ENCODE measurements around the gene UBALD2. TPM values are rescaled to one million over a fixed set of nuclear protein-coding genes. Genes with fewer than 3 reads are reported as not detected.
"Not testable (repeated sequence)": the region's sequence is repeated elsewhere in the genome, so short reads cannot be mapped to it uniquely, and the experiment has no call there.

UBALD2 gene
- polyA plus RNA-seq, 3 donors: 1.4 to 88.6 (median 2.2) TPM

GRCh38 chr17:76297436-76297835 lies 32.3 kb downstream of the UBALD2 start:
- peaks cover 1% of the 10 kb centered on the region for H3K4me1 Mint-ChIP-seq
- no peak overlapping the region for H3K4me3 ChIP-seq (replicated peaks in 1 of 3; ENCODE audit: low read depth in 2 of 3, low read length in 3 of 3)
- 100% methylated on average over 2 of the region's 3 CpGs for WGBS (ENCODE audit: insufficient coverage)
- peaks cover 0 to 5% (median 2%) of the 10 kb centered on the region in 3 donors for H3K27me3 Mint-ChIP-seq (ENCODE audit: low read depth in 3 of 3)
- H3K36me3 Mint-ChIP-seq: peaks cover 3 to 6% of the 10 kb centered on the region in 2 donors
- intact Hi-C loops (cut with micrococcal nuclease): loop anchor here in 1 of 2 donors (5.0 kb wide), 2 partner anchors 175 to 285 kb away; no protein-coding TSS in a partner anchor
- no peaks in the 10 kb centered on the region for H3K79me2 ChIP-seq (ENCODE audit: insufficient read depth, low read length)
- no peaks in the 10 kb centered on the region for H3K4me1 ChIP-seq (ENCODE audit: control insufficient read depth in 1 of 2, insufficient read depth in 2 of 2, low read length in 2 of 2)
- no peaks in the 10 kb centered on the region for H3K36me3 ChIP-seq (replicated peaks in 1 of 2; ENCODE audit: control insufficient read depth in 1 of 2, insufficient read depth in 2 of 2, low read length in 2 of 2)
- DNase-seq: no peak
- no peaks in the 10 kb centered on the region for H3K27me3 ChIP-seq (ENCODE audit: control insufficient read depth in 2 of 2, insufficient read depth in 2 of 2, low read length in 2 of 2)
- H3K9me3 ChIP-seq (replicated peaks in 1 of 2; ENCODE audit: control insufficient read depth in 1 of 2, insufficient read depth in 1 of 2, low read length in 2 of 2): no peaks in the 10 kb centered on the region
- no peaks in the 10 kb centered on the region for H4K20me1 ChIP-seq (ENCODE audit: insufficient read depth, low read length)
- no peak for TF ChIP-seq CTCF (IDR thresholded peaks at IDR 0.05)
- no peak overlapping the region for H2AFZ ChIP-seq (ENCODE audit: insufficient read depth, low read depth, low read length, poor library complexity, severe bottlenecking)
- no peak overlapping the region for H3K4me3 Mint-ChIP-seq
- no peak overlapping the region for H3K9ac ChIP-seq (ENCODE audit: insufficient read depth, low read length, poor library complexity, severe bottlenecking)
- no peak overlapping the region for H3K4me2 ChIP-seq (replicated peaks; ENCODE audit: extremely low read depth, low read length, poor library complexity, severe bottlenecking)
- no peak overlapping the region for H3K27ac Mint-ChIP-seq
- H3K27ac ChIP-seq (ENCODE audit: low read depth in 1 of 2, low read length in 2 of 2): no peak overlapping the region
- no peaks in the 10 kb centered on the region for H3K9me3 Mint-ChIP-seq

GRCh38 chr17:76304226-76305134 lies 39.3 kb downstream of the UBALD2 start:
- DNase-seq: no peak
- no peak overlapping the region for H3K4me3 ChIP-seq (replicated peaks in 1 of 3; ENCODE audit: low read depth in 2 of 3, low read length in 3 of 3)
- no peak overlapping the region for H3K27ac Mint-ChIP-seq
- intact Hi-C loops (cut with micrococcal nuclease): loop anchor here in 1 of 2 donors (5.0 kb wide), 1 partner anchor 78 kb away; the partner anchor contains the start of gene SPHK1
- H4K20me1 ChIP-seq (ENCODE audit: insufficient read depth, low read length): no peaks in the 10 kb centered on the region
- H3K9ac ChIP-seq (ENCODE audit: insufficient read depth, low read length, poor library complexity, severe bottlenecking): no peak overlapping the region
- H3K4me1 ChIP-seq (ENCODE audit: control insufficient read depth in 1 of 2, insufficient read depth in 2 of 2, low read length in 2 of 2): no peaks in the 10 kb centered on the region
- peaks cover 0 to 5% of the 10 kb centered on the region in 2 donors for H3K36me3 ChIP-seq (replicated peaks in 1 of 2; ENCODE audit: control insufficient read depth in 1 of 2, insufficient read depth in 2 of 2, low read length in 2 of 2)
- H3K4me2 ChIP-seq (replicated peaks; ENCODE audit: extremely low read depth, low read length, poor library complexity, severe bottlenecking): no peak overlapping the region
- H3K27me3 ChIP-seq (ENCODE audit: control insufficient read depth in 2 of 2, insufficient read depth in 2 of 2, low read length in 2 of 2): no peaks in the 10 kb centered on the region
- H3K9me3 ChIP-seq (replicated peaks in 1 of 2; ENCODE audit: control insufficient read depth in 1 of 2, insufficient read depth in 1 of 2, low read length in 2 of 2): no peaks in the 10 kb centered on the region
- peaks cover 0 to 5% (median 0%) of the 10 kb centered on the region in 7 donors for H3K9me3 Mint-ChIP-seq
- no peaks in the 10 kb centered on the region for H3K4me1 Mint-ChIP-seq
- no peak for TF ChIP-seq CTCF (IDR thresholded peaks at IDR 0.05)
- peaks cover 0 to 5% (median 0%) of the 10 kb centered on the region in 3 donors for H3K27me3 Mint-ChIP-seq (ENCODE audit: low read depth in 3 of 3)
- H3K27ac ChIP-seq (ENCODE audit: low read depth in 1 of 2, low read length in 2 of 2): no peak overlapping the region
- no peak overlapping the region for H3K4me3 Mint-ChIP-seq
- 89% methylated on average over 9 of the region's 17 CpGs for WGBS (ENCODE audit: insufficient coverage)
- no peaks in the 10 kb centered on the region for H3K79me2 ChIP-seq (ENCODE audit: insufficient read depth, low read length)
- H2AFZ ChIP-seq (ENCODE audit: insufficient read depth, low read depth, low read length, poor library complexity, severe bottlenecking): no peak overlapping the region
- H3K36me3 Mint-ChIP-seq: peaks cover 0 to 13% of the 10 kb centered on the region in 2 donors

- H3K36me3 Mint-ChIP-seq: peaks cover 0 to 16% of the 10 kb centered on the region in 2 donors
- H3K4me1 ChIP-seq (ENCODE audit: control insufficient read depth in 1 of 2, insufficient read depth in 2 of 2, low read length in 2 of 2); H3K27ac ChIP-seq (ENCODE audit: low read depth in 1 of 2, low read length in 2 of 2); H4K20me1 ChIP-seq (ENCODE audit: insufficient read depth, low read length); H3K79me2 ChIP-seq (ENCODE audit: insufficient read depth, low read length); H3K4me3 Mint-ChIP-seq; intact Hi-C loops (cut with micrococcal nuclease); H3K27ac Mint-ChIP-seq; H3K4me3 ChIP-seq (replicated peaks in 1 of 3; ENCODE audit: low read depth in 2 of 3, low read length in 3 of 3); H3K9ac ChIP-seq (ENCODE audit: insufficient read depth, low read length, poor library complexity, severe bottlenecking); H3K4me1 Mint-ChIP-seq; H3K9me3 Mint-ChIP-seq; H3K36me3 ChIP-seq (replicated peaks in 1 of 2; ENCODE audit: control insufficient read depth in 1 of 2, insufficient read depth in 2 of 2, low read length in 2 of 2); H3K9me3 ChIP-seq (replicated peaks in 1 of 2; ENCODE audit: control insufficient read depth in 1 of 2, insufficient read depth in 1 of 2, low read length in 2 of 2); H3K27me3 Mint-ChIP-seq (ENCODE audit: low read depth in 3 of 3); H3K4me2 ChIP-seq (replicated peaks; ENCODE audit: extremely low read depth, low read length, poor library complexity, severe bottlenecking); DNase-seq; H2AFZ ChIP-seq (ENCODE audit: insufficient read depth, low read depth, low read length, poor library complexity, severe bottlenecking); H3K27me3 ChIP-seq (ENCODE audit: control insufficient read depth in 2 of 2, insufficient read depth in 2 of 2, low read length in 2 of 2): not testable (repeated sequence)
- 90% methylated on average over 2 of the region's 3 CpGs for WGBS (ENCODE audit: insufficient coverage)
Observed at GRCh38 chr17:76305135-76305454, 39.9 kb downstream of the UBALD2 start.

Data from CD14-positive monocyte (primary cell).